ENCODE data around the gene GTF2F1.
A peak's percentile ranks its signal among the peaks of the same experiment; 100 is the strongest.

GTF2F1 gene

GRCh38 chr19:6381030-6381750 lies 11.8 kb downstream of the GTF2F1 start:
- Histone ChIP-seq H3K9me3 (ENCODE audit: control insufficient read depth, low read length) (no peaks in the 10 kb centered on the region), H3K27me3 (ENCODE audit: control insufficient read depth, insufficient read depth, low read length, poor library complexity, severe bottlenecking) (no peaks in the 10 kb centered on the region), H3K36me3 (ENCODE audit: control insufficient read depth, insufficient read depth, low read length) (peaks cover 34% of the 10 kb centered on the region), H3K4me3 (ENCODE audit: insufficient read depth, low read depth, low read length) (no peak overlapping the region), H3K4me1 (ENCODE audit: control insufficient read depth, insufficient read depth, low read length) (no peaks in the 10 kb centered on the region), H3K27ac (ENCODE audit: insufficient read depth, low read depth, low read length, poor library complexity, severe bottlenecking) (no peak overlapping the region)
- 95% methylated on average over 40 of the region's 40 CpGs for WGBS, 2 experiments

- H3K4me3 ChIP-seq (ENCODE audit: insufficient read depth, low read depth, low read length): no peak overlapping the region
- no peaks in the 10 kb centered on the region for H3K9me3 ChIP-seq (ENCODE audit: control insufficient read depth, low read length)
- H3K27me3 ChIP-seq (ENCODE audit: control insufficient read depth, insufficient read depth, low read length, poor library complexity, severe bottlenecking): no peaks in the 10 kb centered on the region
- peaks cover 38% of the 10 kb centered on the region for H3K36me3 ChIP-seq (ENCODE audit: control insufficient read depth, insufficient read depth, low read length)
- H3K27ac ChIP-seq (ENCODE audit: insufficient read depth, low read depth, low read length, poor library complexity, severe bottlenecking): no peak overlapping the region
- H3K4me1 ChIP-seq (ENCODE audit: control insufficient read depth, insufficient read depth, low read length): no peaks in the 10 kb centered on the region
- WGBS, 2 experiments: 96% methylated on average over 3 of the region's 3 CpGs
Observed at GRCh38 chr19:6379744-6380143, 13.2 kb downstream of the GTF2F1 start.

GRCh38 chr19:6378486-6378885 lies 14.5 kb downstream of the GTF2F1 start:
- WGBS, 2 experiments: 92 to 94% methylated on average over 9 of the region's 9 CpGs
- H3K4me1 ChIP-seq (ENCODE audit: control insufficient read depth, insufficient read depth, low read length): no peaks in the 10 kb centered on the region
- H3K9me3 ChIP-seq (ENCODE audit: control insufficient read depth, low read length): no peaks in the 10 kb centered on the region
- H3K36me3 ChIP-seq (ENCODE audit: control insufficient read depth, insufficient read depth, low read length): peaks cover 39% of the 10 kb centered on the region
- H3K27me3 ChIP-seq (ENCODE audit: control insufficient read depth, insufficient read depth, low read length, poor library complexity, severe bottlenecking): no peaks in the 10 kb centered on the region
- H3K27ac ChIP-seq (ENCODE audit: insufficient read depth, low read depth, low read length, poor library complexity, severe bottlenecking): peak overlapping the region; percentile 23
- H3K4me3 ChIP-seq (ENCODE audit: insufficient read depth, low read depth, low read length): no peak overlapping the region

GRCh38 chr19:6378041-6378440 lies 14.9 kb downstream of the GTF2F1 start:
- H3K4me3 ChIP-seq (ENCODE audit: insufficient read depth, low read depth, low read length): no peak overlapping the region
- no peak overlapping the region for H3K27ac ChIP-seq (ENCODE audit: insufficient read depth, low read depth, low read length, poor library complexity, severe bottlenecking)
- H3K4me1 ChIP-seq (ENCODE audit: control insufficient read depth, insufficient read depth, low read length): no peaks in the 10 kb centered on the region
- no peaks in the 10 kb centered on the region for H3K27me3 ChIP-seq (ENCODE audit: control insufficient read depth, insufficient read depth, low read length, poor library complexity, severe bottlenecking)
- 85 to 88% methylated on average over 6 of the region's 6 CpGs for WGBS, 2 experiments
- peaks cover 39% of the 10 kb centered on the region for H3K36me3 ChIP-seq (ENCODE audit: control insufficient read depth, insufficient read depth, low read length)
- no peaks in the 10 kb centered on the region for H3K9me3 ChIP-seq (ENCODE audit: control insufficient read depth, low read length)

- Histone ChIP-seq H3K27me3 (ENCODE audit: control insufficient read depth, insufficient read depth, low read length, poor library complexity, severe bottlenecking) (no peaks in the 10 kb centered on the region), H3K4me1 (ENCODE audit: control insufficient read depth, insufficient read depth, low read length) (no peaks in the 10 kb centered on the region), H3K4me3 (ENCODE audit: insufficient read depth, low read depth, low read length) (no peak overlapping the region), H3K9me3 (ENCODE audit: control insufficient read depth, low read length) (no peaks in the 10 kb centered on the region), H3K36me3 (ENCODE audit: control insufficient read depth, insufficient read depth, low read length) (peaks cover 33% of the 10 kb centered on the region), H3K27ac (ENCODE audit: insufficient read depth, low read depth, low read length, poor library complexity, severe bottlenecking) (no peak overlapping the region)
- 90 to 92% methylated on average over 19 of the region's 19 CpGs for WGBS, 2 experiments
Observed at GRCh38 chr19:6376512-6377190, 16.3 kb downstream of the GTF2F1 start.

GRCh38 chr19:6375411-6376010 lies 17.5 kb downstream of the GTF2F1 start, which contains the start of gene PSPN:
Gene PSPN, minus strand, starts transcription at chr19:6375933. Its CDS starts 84 bp downstream, at chr19:6375849.
- no peak within 1 kb of the TSS for H3K4me3 ChIP-seq (ENCODE audit: insufficient read depth, low read depth, low read length)
- H3K4me1 ChIP-seq (ENCODE audit: control insufficient read depth, insufficient read depth, low read length): no peaks in the 10 kb centered on the region
- H3K9me3 ChIP-seq (ENCODE audit: control insufficient read depth, low read length): no peaks in the 10 kb centered on the region
- WGBS, 2 experiments: 92 to 93% methylated on average over 25 of the region's 25 CpGs
- peaks cover 22% of the 10 kb centered on the region for H3K36me3 ChIP-seq (ENCODE audit: control insufficient read depth, insufficient read depth, low read length)
- H3K27me3 ChIP-seq (ENCODE audit: control insufficient read depth, insufficient read depth, low read length, poor library complexity, severe bottlenecking): no peaks in the 10 kb centered on the region
- H3K27ac ChIP-seq (ENCODE audit: insufficient read depth, low read depth, low read length, poor library complexity, severe bottlenecking): no peak within 1 kb of the TSS

- H3K9me3 ChIP-seq (ENCODE audit: control insufficient read depth, low read length): no peaks in the 10 kb centered on the region
- H3K36me3 ChIP-seq (ENCODE audit: control insufficient read depth, insufficient read depth, low read length): peaks cover 15% of the 10 kb centered on the region
- no peak overlapping the region for H3K27ac ChIP-seq (ENCODE audit: insufficient read depth, low read depth, low read length, poor library complexity, severe bottlenecking)
- no peak overlapping the region for H3K4me3 ChIP-seq (ENCODE audit: insufficient read depth, low read depth, low read length)
- H3K27me3 ChIP-seq (ENCODE audit: control insufficient read depth, insufficient read depth, low read length, poor library complexity, severe bottlenecking): no peaks in the 10 kb centered on the region
- WGBS, 2 experiments: 95 to 97% methylated on average over 29 of the region's 29 CpGs
- H3K4me1 ChIP-seq (ENCODE audit: control insufficient read depth, insufficient read depth, low read length): no peaks in the 10 kb centered on the region
Observed at GRCh38 chr19:6374711-6375410, 18.1 kb downstream of the GTF2F1 start.

- H3K36me3 ChIP-seq (ENCODE audit: control insufficient read depth, insufficient read depth, low read length): peaks cover 9% of the 10 kb centered on the region
- peak overlapping the region; percentile 54 for H3K4me3 ChIP-seq (ENCODE audit: insufficient read depth, low read depth, low read length)
- no peaks in the 10 kb centered on the region for H3K4me1 ChIP-seq (ENCODE audit: control insufficient read depth, insufficient read depth, low read length)
- 90 to 91% methylated on average over 28 to 29 of the region's 29 CpGs for WGBS, 2 experiments
- no peak overlapping the region for H3K27ac ChIP-seq (ENCODE audit: insufficient read depth, low read depth, low read length, poor library complexity, severe bottlenecking)
- H3K9me3 ChIP-seq (ENCODE audit: control insufficient read depth, low read length): no peaks in the 10 kb centered on the region
- no peaks in the 10 kb centered on the region for H3K27me3 ChIP-seq (ENCODE audit: control insufficient read depth, insufficient read depth, low read length, poor library complexity, severe bottlenecking)
Observed at GRCh38 chr19:6374161-6374709, 18.7 kb downstream of the GTF2F1 start.

- Histone ChIP-seq H3K36me3 (ENCODE audit: control insufficient read depth, insufficient read depth, low read length) (peaks cover 10% of the 10 kb centered on the region), H3K9me3 (ENCODE audit: control insufficient read depth, low read length) (no peaks in the 10 kb centered on the region), H3K4me3 (ENCODE audit: insufficient read depth, low read depth, low read length) (peak overlapping the region; percentile 54), H3K27ac (ENCODE audit: insufficient read depth, low read depth, low read length, poor library complexity, severe bottlenecking) (no peak overlapping the region), H3K4me1 (ENCODE audit: control insufficient read depth, insufficient read depth, low read length) (no peaks in the 10 kb centered on the region), H3K27me3 (ENCODE audit: control insufficient read depth, insufficient read depth, low read length, poor library complexity, severe bottlenecking) (no peaks in the 10 kb centered on the region)
- 19 to 20% methylated on average over 5 of the region's 5 CpGs for WGBS, 2 experiments
Observed at GRCh38 chr19:6373813-6374108, 19.2 kb downstream of the GTF2F1 start.

Data from ectodermal cell (in vitro differentiated cells).